HepG2 (cell line): ENCODE results near the gene CEP63. TPM values are rescaled to one million over a fixed set of nuclear protein-coding genes. Genes with fewer than 3 reads are reported as not detected.
A peak's percentile ranks its signal among the peaks of the same experiment; 100 is the strongest.

Experiments
- ATAC-seq: fragments of 200-7000 bp; cut with Tn5 transposase; 3 replicates; pipeline ENCODE4 v1.9.1; 2020; ENCODE audit warnings: mild to moderate bottlenecking, moderate library complexity
- BruUV-seq: library from RNA; stranded (reverse); fragments of 400-500 nt; replicated peaks from 2 replicates; lab custom pipeline; 2021; lab: Mats Ljungman, UMichigan
- CTCF ChIA-PET: fragments of 300-600 bp; formaldehyde crosslinking; extraction: SDS; loops from one replicate; lab custom pipeline; 2021; ENCODE audit warnings: low total read pairs, inconsistent platforms, low intra/inter-chr PET ratio; lab: Yijun Ruan, JAX
- POLR2A ChIA-PET: fragments of 350-600 bp; sonication (Branson Sonifier 250); formaldehyde crosslinking; loops from one replicate; lab custom pipeline; 2020; ENCODE audit warnings: antibody characterized with exemption, inconsistent platforms; lab: Yijun Ruan, JAX
- DNase-seq: peaks from one replicate; pipeline ENCODE4 v3.0.0-alpha.2; 2015; ENCODE audit warnings: low spot score
- FAIRE-seq: peaks from 3 replicates; lab custom pipeline; 2011; peaks lifted over from hg19 to GRCh38; lab: Jason Lieb, UNC
- H2AFZ ChIP-seq: one replicate; pipeline ENCODE4 v1.6.1; 2011; ENCODE audit warnings: low read length, inconsistent platforms
- H3K27ac ChIP-seq: fragments of 300-600 bp; 3 replicates; pipeline ENCODE4 v1.8.0; 2011; ENCODE audit warnings: mixed run types, mild to moderate bottlenecking, mixed read lengths, low read length, inconsistent platforms; ENCODE audit not compliant: insufficient read depth; ENCODE audit errors: extremely low read length
- H3K27me3 ChIP-seq, 2 experiments: fragments of 200-600 bp in 1 of 2; 2 replicates in 1 of 2; 3 replicates in 1 of 2; pipeline versions ENCODE4 v1.6.0 to v1.8.0; 2011; ENCODE audit warnings: low read length in 2 of 2, mild to moderate bottlenecking in 2 of 2, moderate library complexity in 2 of 2, inconsistent platforms in 1 of 2; ENCODE audit not compliant: insufficient read depth in 2 of 2, control insufficient read depth in 1 of 2
- H3K36me3 ChIP-seq, 2 experiments: fragments of 200-600 bp in 1 of 2; replicated peaks in 1 of 2; 2 replicates in 1 of 2; 3 replicates in 1 of 2; pipeline versions ENCODE4 v1.5.1 to v1.8.0; 2011; ENCODE audit warnings: low read length in 2 of 2, inconsistent platforms in 1 of 2; ENCODE audit not compliant: insufficient read depth in 2 of 2, control insufficient read depth in 1 of 2
- H3K4me1 ChIP-seq: 2 replicates; pipeline ENCODE4 v1.5.1; 2012; ENCODE audit warnings: low read length, inconsistent platforms; ENCODE audit not compliant: insufficient read depth
- H3K4me2 ChIP-seq: 2 replicates; pipeline ENCODE4 v1.6.0; 2011; ENCODE audit warnings: low read depth, low read length, inconsistent platforms
- H3K4me3 ChIP-seq, 3 experiments: fragments of 200-600 bp in 1 of 3; sonication (generic), shearing (Covaris generic) in 1 of 3; replicated peaks in 1 of 3; 2 replicates each; pipeline ENCODE4 v1.5.1; 2011 to 2016; ENCODE audit warnings: low read length in 3 of 3, inconsistent platforms in 2 of 3, low read depth in 2 of 3, mild to moderate bottlenecking in 2 of 3, control low read depth in 1 of 3, mixed read lengths in 1 of 3; ENCODE audit not compliant: insufficient read depth in 1 of 3
- H3K79me2 ChIP-seq: one replicate; pipeline ENCODE4 v1.6.1; 2011; ENCODE audit warnings: low read length, inconsistent platforms; ENCODE audit not compliant: insufficient read depth
- H3K9ac ChIP-seq: 2 replicates; pipeline ENCODE4 v1.6.0; 2011; ENCODE audit warnings: mild to moderate bottlenecking, low read depth, low read length, inconsistent platforms; ENCODE audit not compliant: insufficient read depth
- H3K9me3 ChIP-seq: 2 replicates; pipeline ENCODE4 v1.5.1; 2012; ENCODE audit warnings: mild to moderate bottlenecking, low read length
- H4K20me1 ChIP-seq: 2 replicates; pipeline ENCODE4 v1.6.0; 2011; ENCODE audit warnings: inconsistent platforms, mild to moderate bottlenecking, low read length, moderate library complexity; ENCODE audit not compliant: insufficient read depth
- AFF4 ChIP-seq: sonication (generic); formaldehyde crosslinking; IDR thresholded peaks from 2 replicates; pipeline ENCODE4 v1.4.0; 2020; ENCODE audit warnings: missing genetic modification reagents
- ARNT2 ChIP-seq: sonication (generic); formaldehyde crosslinking; IDR thresholded peaks from 2 replicates; pipeline ENCODE4 v1.8.0; 2022; ENCODE audit warnings: mild to moderate bottlenecking, low read depth, missing genetic modification reagents, moderate library complexity
- CBX1 ChIP-seq: IDR thresholded peaks from one replicate; pipeline ENCODE4 v1.6.1; 2016; ENCODE audit warnings: antibody characterized with exemption, low read depth
- NFKBIZ ChIP-seq: IDR thresholded peaks from 2 replicates; pipeline ENCODE4 v1.6.1; 2018; ENCODE audit warnings: missing genetic modification reagents, missing compliant biosample characterization
- TBX3 ChIP-seq: fragments of 450-650 bp; IDR thresholded peaks from 2 replicates; pipeline ENCODE4 v1.6.1; 2017; ENCODE audit warnings: antibody characterized with exemption, mild to moderate bottlenecking, inconsistent platforms, borderline replicate concordance
- ZNF441 ChIP-seq: sonication (generic); formaldehyde crosslinking; IDR thresholded peaks from 2 replicates; pipeline ENCODE4 v1.7.0; 2021; ENCODE audit warnings: missing genetic modification reagents, borderline replicate concordance
- ZNF670 ChIP-seq: sonication (generic); formaldehyde crosslinking; IDR thresholded peaks from 2 replicates; pipeline ENCODE4 v1.8.0; 2022; ENCODE audit warnings: mild to moderate bottlenecking, missing genetic modification reagents, borderline replicate concordance
- WGBS: methylation state at CpG from one replicate; pipeline ENCODE4 v1.1.6; 2017; ENCODE audit warnings: low lambda C conversion rate; 5-methylcytosine and 5-hydroxymethylcytosine counted together
- in situ Hi-C: cut with HindIII; loops from 2 replicates; pipeline ENCODE4 v1.10.0; 2017; ENCODE audit warnings: low pct_unique_long_range_greater_than_20kb; ENCODE audit not compliant: extremely low pct_ligation_motif_present
- intact Hi-C: fragments of 100-400 bp; cut with micrococcal nuclease; formaldehyde crosslinking; loops from one replicate; pipeline ENCODE4 v1.10.0; 2022; ENCODE audit not compliant: unreplicated experiment
- polyA plus RNA-seq, 8 experiments: library from polyadenylated mRNA; depleted of rRNA in 3 of 8; stranded (reverse) in 7 of 8; unstranded in 1 of 8; fragments of >200 nt; fragmentation: Illumina TruSeq in 4 of 8; extraction: Trizol in 4 of 8; gene quantifications; 2 replicates each; pipeline versions ENCODE4 v1.2.1 to v1.2.3, GENCODE V29; 2011 to 2016; ENCODE audit warnings: low read depth in 4 of 8, missing spikeins in 1 of 8, mixed read lengths in 1 of 8; ENCODE audit not compliant: insufficient read depth in 1 of 8
- total RNA-seq, 5 experiments: library from RNA; depleted of rRNA; stranded (reverse); fragments of >200 nt; fragmentation: Illumina TruSeq; extraction: Trizol; gene quantifications; 2 replicates each; pipeline ENCODE4 v1.2.3, GENCODE V29; 2016; ENCODE audit warnings: low read depth in 1 of 5
- TF ChIP-seq, protein P1 (sequence below): sonication (generic); formaldehyde crosslinking; IDR thresholded peaks from 2 replicates; pipeline ENCODE4 v1.5.0; 2020; ENCODE audit warnings: mild to moderate bottlenecking, missing genetic modification reagents, borderline replicate concordance

CEP63 gene
- total and polyA plus RNA-seq, 2 of the 13 experiments (the other 11 are each of a cell fraction or from before 2014, with no cell fraction given) = 7.2 to 18.4 TPM

GRCh38 chr3:134527538-134528186, 41.8 kb downstream of the CEP63 start:
- WGBS = 94% methylated on average over 3 of the region's 7 CpGs
- H3K36me3 ChIP-seq = no peaks in the 10 kb centered on the region
- H3K27me3 ChIP-seq = no peaks in the 10 kb centered on the region
- TF ChIP-seq ARNT2 (CRISPR knock-in tag) (no peak), CBX1 (no peak), ZNF441 (CRISPR knock-in tag) (no peak), TBX3 (no peak), AFF4 (no peak), ZNF670 (CRISPR knock-in tag) (no peak), NFKBIZ (CRISPR knock-in tag) (no peak)
- TF ChIP-seq, protein P1, sequence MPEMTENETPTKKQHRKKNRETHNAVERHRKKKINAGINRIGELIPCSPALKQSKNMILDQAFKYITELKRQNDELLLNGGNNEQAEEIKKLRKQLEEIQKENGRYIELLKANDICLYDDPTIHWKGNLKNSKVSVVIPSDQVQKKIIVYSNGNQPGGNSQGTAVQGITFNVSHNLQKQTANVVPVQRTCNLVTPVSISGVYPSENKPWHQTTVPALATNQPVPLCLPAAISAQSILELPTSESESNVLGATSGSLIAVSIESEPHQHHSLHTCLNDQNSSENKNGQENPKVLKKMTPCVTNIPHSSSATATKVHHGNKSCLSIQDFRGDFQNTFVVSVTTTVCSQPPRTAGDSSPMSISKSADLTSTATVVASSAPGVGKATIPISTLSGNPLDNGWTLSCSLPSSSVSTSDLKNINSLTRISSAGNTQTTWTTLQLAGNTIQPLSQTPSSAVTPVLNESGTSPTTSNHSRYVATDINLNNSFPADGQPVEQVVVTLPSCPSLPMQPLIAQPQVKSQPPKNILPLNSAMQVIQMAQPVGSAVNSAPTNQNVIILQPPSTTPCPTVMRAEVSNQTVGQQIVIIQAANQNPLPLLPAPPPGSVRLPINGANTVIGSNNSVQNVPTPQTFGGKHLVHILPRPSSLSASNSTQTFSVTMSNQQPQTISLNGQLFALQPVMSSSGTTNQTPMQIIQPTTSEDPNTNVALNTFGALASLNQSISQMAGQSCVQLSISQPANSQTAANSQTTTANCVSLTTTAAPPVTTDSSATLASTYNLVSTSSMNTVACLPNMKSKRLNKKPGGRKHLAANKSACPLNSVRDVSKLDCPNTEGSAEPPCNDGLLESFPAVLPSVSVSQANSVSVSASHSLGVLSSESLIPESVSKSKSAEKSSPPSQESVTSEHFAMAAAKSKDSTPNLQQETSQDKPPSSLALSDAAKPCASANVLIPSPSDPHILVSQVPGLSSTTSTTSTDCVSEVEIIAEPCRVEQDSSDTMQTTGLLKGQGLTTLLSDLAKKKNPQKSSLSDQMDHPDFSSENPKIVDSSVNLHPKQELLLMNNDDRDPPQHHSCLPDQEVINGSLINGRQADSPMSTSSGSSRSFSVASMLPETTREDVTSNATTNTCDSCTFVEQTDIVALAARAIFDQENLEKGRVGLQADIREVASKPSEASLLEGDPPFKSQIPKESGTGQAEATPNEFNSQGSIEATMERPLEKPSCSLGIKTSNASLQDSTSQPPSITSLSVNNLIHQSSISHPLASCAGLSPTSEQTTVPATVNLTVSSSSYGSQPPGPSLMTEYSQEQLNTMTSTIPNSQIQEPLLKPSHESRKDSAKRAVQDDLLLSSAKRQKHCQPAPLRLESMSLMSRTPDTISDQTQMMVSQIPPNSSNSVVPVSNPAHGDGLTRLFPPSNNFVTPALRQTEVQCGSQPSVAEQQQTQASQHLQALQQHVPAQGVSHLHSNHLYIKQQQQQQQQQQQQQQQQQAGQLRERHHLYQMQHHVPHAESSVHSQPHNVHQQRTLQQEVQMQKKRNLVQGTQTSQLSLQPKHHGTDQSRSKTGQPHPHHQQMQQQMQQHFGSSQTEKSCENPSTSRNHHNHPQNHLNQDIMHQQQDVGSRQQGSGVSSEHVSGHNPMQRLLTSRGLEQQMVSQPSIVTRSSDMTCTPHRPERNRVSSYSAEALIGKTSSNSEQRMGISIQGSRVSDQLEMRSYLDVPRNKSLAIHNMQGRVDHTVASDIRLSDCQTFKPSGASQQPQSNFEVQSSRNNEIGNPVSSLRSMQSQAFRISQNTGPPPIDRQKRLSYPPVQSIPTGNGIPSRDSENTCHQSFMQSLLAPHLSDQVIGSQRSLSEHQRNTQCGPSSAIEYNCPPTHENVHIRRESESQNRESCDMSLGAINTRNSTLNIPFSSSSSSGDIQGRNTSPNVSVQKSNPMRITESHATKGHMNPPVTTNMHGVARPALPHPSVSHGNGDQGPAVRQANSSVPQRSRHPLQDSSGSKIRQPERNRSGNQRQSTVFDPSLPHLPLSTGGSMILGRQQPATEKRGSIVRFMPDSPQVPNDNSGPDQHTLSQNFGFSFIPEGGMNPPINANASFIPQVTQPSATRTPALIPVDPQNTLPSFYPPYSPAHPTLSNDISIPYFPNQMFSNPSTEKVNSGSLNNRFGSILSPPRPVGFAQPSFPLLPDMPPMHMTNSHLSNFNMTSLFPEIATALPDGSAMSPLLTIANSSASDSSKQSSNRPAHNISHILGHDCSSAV = no peak
- in situ Hi-C loops = no loop called here
- ChIA-PET CTCF (no interaction called here), POLR2A (no interaction called here)
- no peak overlapping the region for H3K9ac ChIP-seq
- no peak overlapping the region for H3K4me2 ChIP-seq
- no TSS peak for BruUV-seq
- peaks cover 33% of the 10 kb centered on the region for H3K9me3 ChIP-seq
- H3K4me3 ChIP-seq = no peak overlapping the region
- peaks cover 3% of the 10 kb centered on the region for H3K79me2 ChIP-seq
- H4K20me1 ChIP-seq = no peaks in the 10 kb centered on the region
- DNase-seq = no peak
- H2AFZ ChIP-seq = no peak overlapping the region
- H3K4me1 ChIP-seq = no peaks in the 10 kb centered on the region
- ATAC-seq = peak; percentile 29; the same call in 2 of the 3 replicates
- intact Hi-C loops = no loop called here
- H3K27ac ChIP-seq = no peak overlapping the region
- no peak for FAIRE-seq
